WTC11 (cell line): ENCODE data around the gene KCTD11. TPM values are rescaled to one million over a fixed set of nuclear protein-coding genes. Genes with fewer than 3 reads are reported as not detected.

Experiments used
- ATF1 ChIP-seq: sonication (generic); formaldehyde crosslinking; IDR thresholded peaks from 2 replicates; pipeline ENCODE4 v1.8.1; 2023; ENCODE audit warnings: mild to moderate bottlenecking, moderate library complexity, missing genetic modification reagents
- CREB1 ChIP-seq: sonication (generic); formaldehyde crosslinking; IDR thresholded peaks from 2 replicates; pipeline ENCODE4 v1.8.0; 2023; ENCODE audit warnings: mild to moderate bottlenecking, missing genetic modification reagents
- E2F1 ChIP-seq: sonication (generic); formaldehyde crosslinking; IDR thresholded peaks from 2 replicates; pipeline ENCODE4 v1.8.0; 2022; ENCODE audit warnings: mild to moderate bottlenecking, missing genetic modification reagents
- ERG ChIP-seq: fragments of 250-450 bp; sonication (Bioruptor Pico); IDR thresholded peaks from 2 replicates; pipeline ENCODE4 v1.8.0; 2021; ENCODE audit warnings: mild to moderate bottlenecking
- ESRRA ChIP-seq: sonication (generic); formaldehyde crosslinking; IDR thresholded peaks from 2 replicates; pipeline ENCODE4 v1.8.1; 2022; ENCODE audit warnings: mild to moderate bottlenecking, missing genetic modification reagents, borderline replicate concordance
- FOXK1 ChIP-seq: sonication (generic); formaldehyde crosslinking; IDR thresholded peaks from 2 replicates; pipeline ENCODE4 v1.8.0; 2022; ENCODE audit warnings: mild to moderate bottlenecking, moderate library complexity, missing genetic modification reagents
- FOXP1 ChIP-seq: sonication (generic); formaldehyde crosslinking; IDR thresholded peaks from 2 replicates; pipeline ENCODE4 v1.8.0; 2022; ENCODE audit warnings: missing genetic modification reagents, mild to moderate bottlenecking, moderate library complexity, borderline replicate concordance
- GRHL2 ChIP-seq: fragments of 250-450 bp; sonication (Bioruptor Pico); IDR thresholded peaks from 2 replicates; pipeline ENCODE4 v1.8.0; 2022; ENCODE audit warnings: mild to moderate bottlenecking, moderate library complexity; ENCODE audit not compliant: insufficient replicate concordance, severe bottlenecking
- KAT7 ChIP-seq: sonication (generic); formaldehyde crosslinking; IDR thresholded peaks from 2 replicates; pipeline ENCODE4 v1.8.1; 2023; ENCODE audit warnings: missing genetic modification reagents, mild to moderate bottlenecking, borderline replicate concordance
- NFATC4 ChIP-seq: fragments of 250-450 bp; sonication (Bioruptor Pico); IDR thresholded peaks from 2 replicates; pipeline ENCODE4 v1.9.0; 2021; ENCODE audit warnings: mild to moderate bottlenecking
- NFE2L1 ChIP-seq: sonication (generic); formaldehyde crosslinking; IDR thresholded peaks from 2 replicates; pipeline ENCODE4 v1.8.1; 2023; ENCODE audit warnings: missing genetic modification reagents
- NFYB ChIP-seq: sonication (generic); formaldehyde crosslinking; conservative IDR thresholded peaks from 2 replicates; pipeline ENCODE4 v1.8.0; 2022; ENCODE audit warnings: low read depth, missing genetic modification reagents
- NR3C1 ChIP-seq: sonication (generic); formaldehyde crosslinking; conservative IDR thresholded peaks from 2 replicates; pipeline ENCODE4 v1.8.1; 2023; ENCODE audit warnings: low read depth, mild to moderate bottlenecking, missing genetic modification reagents
- PRDM15 ChIP-seq: sonication (generic); formaldehyde crosslinking; IDR thresholded peaks from 2 replicates; pipeline ENCODE4 v1.8.0; 2022; ENCODE audit warnings: missing genetic modification reagents
- RELA ChIP-seq: sonication (generic); formaldehyde crosslinking; IDR thresholded peaks from 2 replicates; pipeline ENCODE4 v1.8.1; 2022; ENCODE audit warnings: missing genetic modification reagents, mild to moderate bottlenecking, borderline replicate concordance
- ZNF121 ChIP-seq: sonication (generic); formaldehyde crosslinking; IDR thresholded peaks from 2 replicates; pipeline ENCODE4 v1.8.0; 2023; ENCODE audit warnings: missing genetic modification reagents
- ZNF219 ChIP-seq: sonication (generic); formaldehyde crosslinking; IDR thresholded peaks from 2 replicates; pipeline ENCODE4 v1.8.0; 2023; ENCODE audit warnings: missing genetic modification reagents, mild to moderate bottlenecking, borderline replicate concordance
- ZNF232 ChIP-seq: sonication (generic); formaldehyde crosslinking; IDR thresholded peaks from 2 replicates; pipeline ENCODE4 v1.8.0; 2022; ENCODE audit warnings: mild to moderate bottlenecking, missing genetic modification reagents
- ZNF416 ChIP-seq: fragments of 250-450 bp; sonication (Bioruptor Pico); IDR thresholded peaks from 2 replicates; pipeline ENCODE4 v1.9.0; 2021; ENCODE audit warnings: mild to moderate bottlenecking, inconsistent platforms
- ZNF423 ChIP-seq: fragments of 250-450 bp; sonication (Bioruptor Pico); IDR thresholded peaks from 2 replicates; pipeline ENCODE4 v2.1.2; 2022; ENCODE audit warnings: mild to moderate bottlenecking, moderate library complexity
- total RNA-seq: library from RNA; stranded (reverse); gene quantifications from 3 replicates; pipeline ENCODE4 v1.2.3, GENCODE V29; 2021
- TF ChIP-seq, protein P1 (sequence below): fragments of 250-450 bp; sonication (Bioruptor Pico); IDR thresholded peaks from 2 replicates; pipeline ENCODE4 v1.9.0; 2021; ENCODE audit warnings: mild to moderate bottlenecking
- TF ChIP-seq, protein P2 (sequence below): sonication (generic); formaldehyde crosslinking; IDR thresholded peaks from 2 replicates; pipeline ENCODE4 v1.8.0; 2022; ENCODE audit warnings: mild to moderate bottlenecking, missing genetic modification reagents
- TF ChIP-seq, protein P3 (sequence below): sonication (generic); formaldehyde crosslinking; IDR thresholded peaks from 2 replicates; pipeline ENCODE4 v1.8.1; 2023; ENCODE audit warnings: mild to moderate bottlenecking, missing genetic modification reagents
- TF ChIP-seq, protein P4 (sequence below): sonication (generic); formaldehyde crosslinking; IDR thresholded peaks from 2 replicates; pipeline ENCODE4 v1.8.1; 2023; ENCODE audit warnings: mild to moderate bottlenecking, missing genetic modification reagents, moderate library complexity
- TF ChIP-seq, protein P5 (sequence below): sonication (generic); formaldehyde crosslinking; conservative IDR thresholded peaks from 2 replicates; pipeline ENCODE4 v1.8.1; 2023; ENCODE audit warnings: mild to moderate bottlenecking, low read depth, missing genetic modification reagents, moderate library complexity

The KCTD11 gene
- total RNA-seq, 1 experiment from 2014 or later, result 8.1 TPM

DNA sequence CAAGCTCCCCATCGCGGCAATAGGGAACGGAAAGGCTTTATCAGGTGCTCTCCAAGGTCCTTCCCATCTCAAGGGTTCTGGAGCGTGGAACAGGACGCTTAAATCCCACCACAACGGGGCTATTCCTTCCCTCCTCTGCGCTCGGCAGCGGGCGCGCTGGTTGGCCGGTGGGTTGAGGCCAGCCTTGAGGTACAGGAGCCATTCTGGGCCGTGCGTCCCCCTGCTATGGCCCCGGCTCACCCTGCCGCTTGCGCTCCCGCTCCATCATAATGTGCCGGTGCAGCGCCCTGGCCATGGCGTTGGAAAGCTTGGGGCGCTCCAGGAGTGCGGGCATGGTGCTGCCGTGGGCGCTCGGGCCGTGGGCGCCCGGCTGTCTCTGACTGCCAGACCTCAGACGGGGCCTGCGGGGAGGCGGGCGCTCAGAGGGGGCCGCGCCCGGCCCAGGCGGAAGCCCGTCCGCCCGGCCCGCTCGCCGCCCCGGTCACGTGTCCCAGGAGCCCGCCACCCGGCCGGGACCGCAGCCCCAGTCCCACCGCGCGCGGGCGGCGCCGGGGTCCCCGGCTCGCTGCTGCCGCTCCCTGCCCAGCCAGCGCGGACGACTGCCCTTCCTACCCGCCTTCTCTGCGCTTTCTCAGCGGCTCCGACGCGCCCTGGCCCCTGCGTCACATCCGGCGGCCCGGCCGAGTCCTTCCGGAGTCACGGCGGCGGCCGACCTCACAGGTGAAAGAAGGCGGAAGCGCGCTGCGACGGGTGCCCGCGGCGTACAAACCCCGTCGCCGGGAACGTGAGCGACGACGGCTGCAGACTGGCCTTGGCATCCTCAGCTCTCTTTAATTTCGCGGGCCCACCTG is 37.0 kb upstream of the KCTD11 start, which contains the start of gene GPS2 (continued):
- TF ChIP-seq, protein P1, sequence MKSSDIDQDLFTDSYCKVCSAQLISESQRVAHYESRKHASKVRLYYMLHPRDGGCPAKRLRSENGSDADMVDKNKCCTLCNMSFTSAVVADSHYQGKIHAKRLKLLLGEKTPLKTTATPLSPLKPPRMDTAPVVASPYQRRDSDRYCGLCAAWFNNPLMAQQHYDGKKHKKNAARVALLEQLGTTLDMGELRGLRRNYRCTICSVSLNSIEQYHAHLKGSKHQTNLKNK (CRISPR knock-in tag), result no peak
- TF ChIP-seq ZNF219 (CRISPR knock-in tag) (no peak), E2F1 (CRISPR knock-in tag) (no peak), ZNF232 (peak; percentile 76; the same call in 1 of the 2 replicates), ZNF416 (CRISPR knock-in tag) (peak; percentile 74; the same call in 1 of the 2 replicates), KAT7 (CRISPR knock-in tag) (0 out of 2 replicates have a peak, but pooled peaks have one; percentile 62), ATF1 (CRISPR knock-in tag) (0 out of 2 replicates have a peak, but pooled peaks have one; percentile 80), ESRRA (CRISPR knock-in tag) (no peak), NFYB (no peak; the same call in 1 of the 2 replicates), NR3C1 (CRISPR knock-in tag) (no peak), FOXP1 (peak; percentile 71; the same call in 1 of the 2 replicates), RELA (CRISPR knock-in tag) (no peak), CREB1 (CRISPR knock-in tag) (peak; percentile 57), PRDM15 (no peak), NFATC4 (CRISPR knock-in tag) (no peak), ZNF121 (CRISPR knock-in tag) (no peak), FOXK1 (CRISPR knock-in tag) (peak; percentile 96), GRHL2 (no peak), NFE2L1 (CRISPR knock-in tag) (peak; percentile 55; the same call in 1 of the 2 replicates), ERG (CRISPR knock-in tag) (no peak), ZNF423 (CRISPR knock-in tag) (no peak)
- TF ChIP-seq, protein P2, sequence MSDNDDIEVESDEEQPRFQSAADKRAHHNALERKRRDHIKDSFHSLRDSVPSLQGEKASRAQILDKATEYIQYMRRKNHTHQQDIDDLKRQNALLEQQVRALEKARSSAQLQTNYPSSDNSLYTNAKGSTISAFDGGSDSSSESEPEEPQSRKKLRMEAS, result peak; percentile 45; the same call in 1 of the 2 replicates
- TF ChIP-seq, protein P3, sequence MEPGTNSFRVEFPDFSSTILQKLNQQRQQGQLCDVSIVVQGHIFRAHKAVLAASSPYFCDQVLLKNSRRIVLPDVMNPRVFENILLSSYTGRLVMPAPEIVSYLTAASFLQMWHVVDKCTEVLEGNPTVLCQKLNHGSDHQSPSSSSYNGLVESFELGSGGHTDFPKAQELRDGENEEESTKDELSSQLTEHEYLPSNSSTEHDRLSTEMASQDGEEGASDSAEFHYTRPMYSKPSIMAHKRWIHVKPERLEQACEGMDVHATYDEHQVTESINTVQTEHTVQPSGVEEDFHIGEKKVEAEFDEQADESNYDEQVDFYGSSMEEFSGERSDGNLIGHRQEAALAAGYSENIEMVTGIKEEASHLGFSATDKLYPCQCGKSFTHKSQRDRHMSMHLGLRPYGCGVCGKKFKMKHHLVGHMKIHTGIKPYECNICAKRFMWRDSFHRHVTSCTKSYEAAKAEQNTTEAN (CRISPR knock-in tag), result no peak
- TF ChIP-seq, protein P4, sequence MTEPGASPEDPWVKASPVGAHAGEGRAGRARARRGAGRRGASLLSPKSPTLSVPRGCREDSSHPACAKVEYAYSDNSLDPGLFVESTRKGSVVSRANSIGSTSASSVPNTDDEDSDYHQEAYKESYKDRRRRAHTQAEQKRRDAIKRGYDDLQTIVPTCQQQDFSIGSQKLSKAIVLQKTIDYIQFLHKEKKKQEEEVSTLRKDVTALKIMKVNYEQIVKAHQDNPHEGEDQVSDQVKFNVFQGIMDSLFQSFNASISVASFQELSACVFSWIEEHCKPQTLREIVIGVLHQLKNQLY, result no peak
- TF ChIP-seq, protein P5, sequence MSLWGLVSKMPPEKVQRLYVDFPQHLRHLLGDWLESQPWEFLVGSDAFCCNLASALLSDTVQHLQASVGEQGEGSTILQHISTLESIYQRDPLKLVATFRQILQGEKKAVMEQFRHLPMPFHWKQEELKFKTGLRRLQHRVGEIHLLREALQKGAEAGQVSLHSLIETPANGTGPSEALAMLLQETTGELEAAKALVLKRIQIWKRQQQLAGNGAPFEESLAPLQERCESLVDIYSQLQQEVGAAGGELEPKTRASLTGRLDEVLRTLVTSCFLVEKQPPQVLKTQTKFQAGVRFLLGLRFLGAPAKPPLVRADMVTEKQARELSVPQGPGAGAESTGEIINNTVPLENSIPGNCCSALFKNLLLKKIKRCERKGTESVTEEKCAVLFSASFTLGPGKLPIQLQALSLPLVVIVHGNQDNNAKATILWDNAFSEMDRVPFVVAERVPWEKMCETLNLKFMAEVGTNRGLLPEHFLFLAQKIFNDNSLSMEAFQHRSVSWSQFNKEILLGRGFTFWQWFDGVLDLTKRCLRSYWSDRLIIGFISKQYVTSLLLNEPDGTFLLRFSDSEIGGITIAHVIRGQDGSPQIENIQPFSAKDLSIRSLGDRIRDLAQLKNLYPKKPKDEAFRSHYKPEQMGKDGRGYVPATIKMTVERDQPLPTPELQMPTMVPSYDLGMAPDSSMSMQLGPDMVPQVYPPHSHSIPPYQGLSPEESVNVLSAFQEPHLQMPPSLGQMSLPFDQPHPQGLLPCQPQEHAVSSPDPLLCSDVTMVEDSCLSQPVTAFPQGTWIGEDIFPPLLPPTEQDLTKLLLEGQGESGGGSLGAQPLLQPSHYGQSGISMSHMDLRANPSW (CRISPR knock-in tag), result no peak
